Right ventricle myocardium inferior (tissue), 1 donor: ENCODE measurements around the gene NME7. TPM values are rescaled to one million over a fixed set of nuclear protein-coding genes. Genes with fewer than 3 reads are reported as not detected.
A peak's percentile ranks its signal among the peaks of the same experiment; 100 is the strongest.

Experiments
- ATAC-seq: fragments of 200-7000 bp; cut with Tn5 transposase; one replicate; pipeline ENCODE4 v1.9.1; 2020; ENCODE audit warnings: mild to moderate bottlenecking, moderate library complexity
- DNase-seq: peaks from one replicate; pipeline ENCODE4 v3.0.0; 2021; ENCODE audit errors: missing footprints
- intact Hi-C: fragments of 100-400 bp; cut with DNase I; formaldehyde crosslinking; loops from one replicate; pipeline ENCODE4 v1.11.0; 2022
- total RNA-seq: library from RNA; stranded (reverse); fragmentation: NEBNext Ultra II Directional; extraction: Animal tissue kit (Norgen Biotek cat#: 25700); gene quantifications from one replicate; pipeline ENCODE4 v1.2.1, GENCODE V29; 2021
- donor health status: DM: no; HTN: yes; CAD: no; lungs with severe emphysema.

NME7 gene
- total RNA-seq, 1 donor from 2014 or later: 10.1 TPM

DNA sequence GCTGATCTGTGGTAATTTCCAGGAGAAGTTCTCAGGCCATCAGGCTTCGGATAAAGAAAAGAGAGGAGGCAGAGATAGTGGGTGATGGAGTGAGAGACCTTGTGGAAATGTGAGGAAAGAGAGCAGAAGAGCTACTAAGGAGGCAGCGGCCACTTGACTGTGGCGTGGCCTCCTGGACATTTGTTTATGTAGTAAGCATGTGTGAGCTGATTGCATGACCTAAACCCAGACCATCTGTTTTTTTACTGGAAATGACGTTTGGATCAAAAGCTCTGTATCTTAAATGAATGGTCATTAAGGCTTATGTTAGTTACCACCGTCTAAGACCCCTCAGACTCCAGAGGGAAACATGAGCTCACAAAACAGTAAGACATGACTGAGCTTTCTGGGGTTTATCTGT is 247.5 kb downstream of the NME7 start:
- ATAC-seq (no peak), DNase-seq (no peak)
- intact Hi-C loops: no loop called here

DNA sequence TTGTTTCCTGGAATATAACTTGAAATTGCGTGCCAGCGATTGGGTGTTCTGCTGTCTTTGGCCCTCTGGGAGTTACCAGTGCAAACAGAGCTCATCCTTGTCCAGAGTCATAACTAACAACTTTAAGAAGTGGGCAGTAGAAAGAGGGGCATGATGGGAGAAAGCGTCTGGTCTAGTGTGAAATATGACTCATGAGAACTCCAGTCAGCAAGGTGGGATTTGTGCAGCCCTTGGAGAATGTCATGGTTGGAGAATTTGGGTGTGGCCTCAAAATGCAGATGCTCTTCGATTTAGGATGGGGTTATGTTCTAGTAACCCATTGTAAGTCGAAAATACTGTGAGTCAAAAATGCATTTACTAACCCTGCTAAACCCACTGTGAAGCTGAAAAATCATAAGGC is 248.2 kb downstream of the NME7 start:
- intact Hi-C loops: no loop called here
- ATAC-seq (no peak), DNase-seq (no peak)

DNA sequence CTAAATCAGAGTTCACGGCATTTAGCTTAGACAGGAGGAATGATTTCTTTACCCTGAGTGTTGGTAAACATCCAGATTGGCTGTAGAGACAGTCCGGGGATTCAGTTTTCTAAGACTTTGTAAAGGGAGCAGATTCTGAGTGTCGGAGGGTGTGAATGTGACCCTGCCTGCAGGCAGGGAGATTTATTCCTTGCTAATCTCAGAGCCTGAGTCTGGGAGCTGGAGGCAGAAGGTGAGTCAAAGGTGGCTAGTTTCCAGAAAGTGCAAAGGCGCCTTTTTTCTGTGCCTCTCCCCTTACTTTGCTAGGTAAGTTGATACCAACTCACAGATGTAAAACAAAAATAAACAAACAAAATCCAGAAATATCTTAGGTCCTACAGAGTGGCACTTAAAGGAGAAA is 249.4 kb downstream of the NME7 start:
- no peak for ATAC-seq
- no peak for DNase-seq
- intact Hi-C loops: no loop called here

GRCh38 chr1:169117599-169117998 is 250.0 kb downstream of the NME7 start:
- DNase-seq (no peak), ATAC-seq (no peak)
- intact Hi-C loops: no loop called here

- intact Hi-C loops: no loop called here
- ATAC-seq (no peak), DNase-seq (no peak)
Observed at GRCh38 chr1:169117014-169117413, 250.6 kb downstream of the NME7 start.

DNA sequence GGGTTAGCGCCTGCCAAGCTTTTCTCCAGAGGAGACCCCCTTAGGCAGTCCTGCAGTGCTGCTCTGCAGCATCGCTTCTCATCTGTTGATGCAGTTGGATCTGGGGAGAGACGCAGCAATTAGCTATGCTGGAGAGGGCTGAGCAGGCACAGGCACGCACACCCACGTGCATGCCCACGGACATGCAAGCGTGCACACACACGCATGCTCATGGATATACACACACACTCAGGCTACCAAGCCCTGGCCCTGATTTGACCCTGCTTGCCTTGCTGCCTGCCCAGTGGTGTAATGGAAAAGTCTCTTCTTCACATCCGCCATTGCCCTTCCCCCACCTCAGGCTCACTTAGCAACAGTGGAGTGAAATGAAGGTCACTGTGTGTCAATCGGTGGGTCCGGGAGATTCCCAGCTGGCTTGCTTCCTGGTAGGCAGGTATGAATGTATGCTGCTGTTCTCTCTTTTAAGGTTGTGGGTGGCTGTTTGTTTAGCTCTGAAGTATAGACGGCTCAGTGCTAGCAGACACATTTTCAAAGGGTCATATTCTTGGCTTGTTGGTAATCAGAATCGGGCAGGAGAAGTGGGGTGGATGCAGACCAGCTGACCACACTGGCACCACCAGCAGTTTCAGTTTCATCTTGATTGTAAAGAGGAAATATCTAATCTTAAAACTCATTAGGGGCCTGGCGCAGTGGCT is 251.6 kb downstream of the NME7 start:
- DNase-seq (no peak), ATAC-seq (peak; percentile 68)
- intact Hi-C loops: no loop called here

GRCh38 chr1:169113613-169114119 is 253.9 kb downstream of the NME7 start:
- DNase-seq (no peak), ATAC-seq (no peak)
- intact Hi-C loops: no loop called here

GRCh38 chr1:169112241-169112640 is 255.4 kb downstream of the NME7 start:
- intact Hi-C loops: no loop called here
- no peak for ATAC-seq

GRCh38 chr1:169111472-169111871 is 256.1 kb downstream of the NME7 start:
- DNase-seq (no peak), ATAC-seq (no peak)
- intact Hi-C loops: no loop called here

More at GRCh38 chr1:169112241-169112640, 255.4 kb downstream of the NME7 start:
- no peak for DNase-seq

- intact Hi-C loops: no loop called here
- ATAC-seq: no peak
- no peak for DNase-seq
Observed at GRCh38 chr1:169110689-169111447, 256.7 kb downstream of the NME7 start.

DNA sequence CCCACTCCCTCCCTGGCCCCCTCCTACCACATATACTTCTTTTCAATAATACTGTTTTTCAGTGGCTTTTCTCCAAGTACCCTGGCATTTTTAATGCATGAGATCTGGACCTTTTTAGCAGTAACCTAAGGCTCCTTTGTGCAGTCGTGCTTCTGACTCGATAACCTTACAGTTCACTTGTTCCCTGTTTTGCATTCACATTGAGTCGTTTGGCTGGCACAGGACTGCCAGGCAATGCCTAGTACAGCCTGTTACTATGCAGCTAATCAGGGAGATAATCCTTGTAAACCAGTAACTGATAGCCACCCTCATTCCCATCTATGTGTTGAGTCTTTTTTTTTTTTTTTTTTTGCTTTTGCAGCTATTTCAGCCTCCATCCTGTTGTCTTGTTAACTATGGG is 257.4 kb downstream of the NME7 start:
- intact Hi-C loops: no loop called here
- ATAC-seq (no peak), DNase-seq (no peak)

- ATAC-seq: peak; percentile 24
- no peak for DNase-seq
Observed at GRCh38 chr1:169109561-169110134, 257.9 kb downstream of the NME7 start.

GRCh38 chr1:169108863-169109560 is 258.6 kb downstream of the NME7 start:
- ATAC-seq: no peak
- intact Hi-C loops: loop anchor here (2.0 to 10.0 kb wide), 6 partner anchors 66 to 497 kb away; partner anchors contain the start of gene SLC19A2
- DNase-seq: no peak

More at GRCh38 chr1:169109561-169110134, 257.9 kb downstream of the NME7 start:
- intact Hi-C loops: loop anchor here (2.0 to 10.0 kb wide), 6 partner anchors 67 to 497 kb away; partner anchors contain the start of gene SLC19A2

- ATAC-seq (no peak), DNase-seq (no peak)
- intact Hi-C loops: loop anchor here (2.0 to 10.0 kb wide), 6 partner anchors 65 to 496 kb away; partner anchors contain the start of gene SLC19A2
Observed at GRCh38 chr1:169108223-169108622, 259.4 kb downstream of the NME7 start.

DNA sequence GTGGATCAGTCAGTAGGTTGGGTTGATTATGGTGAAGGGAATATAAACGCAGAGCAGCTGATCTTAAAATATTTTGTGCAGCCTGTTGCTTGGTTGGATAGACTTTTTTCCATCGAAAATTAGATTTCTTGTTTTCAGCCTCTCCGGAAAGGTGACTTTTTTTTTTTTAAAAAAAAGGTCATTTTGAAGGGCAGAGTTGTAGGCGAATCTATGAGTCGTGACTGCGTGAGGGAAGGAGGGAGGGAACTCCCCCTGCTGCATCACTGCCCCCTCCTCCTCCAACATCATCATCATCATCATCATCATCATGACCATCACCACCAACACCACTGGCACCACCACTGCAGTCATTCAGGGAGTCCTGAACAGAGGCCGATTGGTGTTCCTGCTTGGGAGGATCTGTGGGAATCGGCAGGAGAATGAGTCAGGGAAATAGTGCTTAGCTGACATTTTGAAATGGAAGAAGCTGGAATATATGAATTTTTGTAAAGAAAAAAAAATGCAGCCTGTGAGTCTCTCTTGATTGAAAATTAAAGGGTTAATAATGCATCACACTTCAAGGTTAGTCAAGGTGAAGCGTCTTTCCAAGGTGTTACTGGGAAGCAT is 259.9 kb downstream of the NME7 start:
- intact Hi-C loops: loop anchor here (2.0 to 10.0 kb wide), 6 partner anchors 65 to 495 kb away; partner anchors contain the start of gene SLC19A2
- DNase-seq (no peak), ATAC-seq (no peak)

DNA sequence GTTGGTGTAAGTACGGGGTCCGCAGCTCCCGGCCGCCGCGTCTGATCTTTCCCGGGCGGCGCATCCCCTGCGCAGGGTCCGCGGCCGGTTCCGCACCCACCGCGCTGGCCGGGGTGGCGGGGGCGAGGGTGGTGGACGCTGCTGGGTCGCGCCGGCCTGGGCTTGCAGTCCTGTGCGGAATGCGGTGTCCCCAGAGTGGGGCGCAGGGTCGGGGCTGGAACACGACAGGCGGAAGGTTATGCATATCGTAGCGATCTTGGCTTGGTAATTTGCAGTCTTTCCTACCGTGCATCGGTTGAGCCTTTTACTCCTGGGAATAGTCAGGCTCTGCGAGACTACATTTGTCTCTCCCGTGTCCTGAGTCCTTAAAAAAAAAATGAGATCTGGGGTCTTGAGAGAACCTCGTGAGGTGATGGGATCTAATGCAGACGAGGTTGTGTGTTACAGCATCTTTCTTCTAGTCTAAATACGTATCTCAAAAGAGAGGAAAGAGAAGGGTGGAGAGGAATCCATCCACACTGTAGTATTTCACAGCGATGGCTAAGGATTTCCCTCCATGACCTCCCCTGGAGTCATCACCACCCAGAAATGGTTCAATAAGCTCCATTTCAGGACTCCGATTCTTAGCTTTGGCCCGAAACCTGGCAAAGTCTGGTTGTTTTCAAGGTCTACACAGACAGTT is 260.5 kb downstream of the NME7 start:
- no peak for ATAC-seq
- DNase-seq: no peak
- intact Hi-C loops: loop anchor here (1.0 to 10.0 kb wide), 6 partner anchors 275 to 495 kb away; partner anchors contain the start of gene SLC19A2

GRCh38 chr1:169106095-169106920 is 261.3 kb downstream of the NME7 start, which contains the start of gene ATP1B1:
Gene ATP1B1 (plus strand): TSS chr1:169106690. CDS start chr1:169106830, 140 bp downstream.
- ATAC-seq (peak; percentile 88), DNase-seq (peak; percentile 94)
- intact Hi-C loops: loop anchor here (1.0 to 10.0 kb wide), 6 partner anchors 274 to 494 kb away; partner anchors contain the start of gene SLC19A2
